ENCODE data around the gene UBE2F.

The UBE2F gene

DNA sequence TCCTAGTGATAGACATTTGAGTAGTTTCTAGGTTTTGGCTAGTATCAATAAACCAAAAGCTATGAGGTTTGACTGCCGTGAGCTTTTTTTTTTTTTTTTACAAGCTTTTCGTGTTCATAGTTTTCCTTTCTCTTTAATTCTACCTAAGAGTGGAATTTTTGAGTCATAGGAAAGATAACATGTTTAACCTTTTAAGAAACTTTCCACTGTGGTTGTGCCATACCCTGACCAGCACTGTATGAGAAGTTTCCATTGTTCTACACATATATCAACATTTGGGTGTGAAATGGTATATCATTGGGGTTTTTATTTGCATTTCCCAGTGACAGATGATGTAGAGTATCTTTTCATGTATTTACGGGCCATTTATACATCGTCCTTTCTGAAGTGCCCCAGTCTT lies 31.7 kb downstream of the UBE2F start:
- H3K9ac ChIP-seq (ENCODE audit: low read length in 2 of 2): no peak overlapping the region
- no peaks in the 10 kb centered on the region for H3K4me1 ChIP-seq (ENCODE audit: control insufficient read depth, insufficient read depth, low read length)
- H3K27me3 ChIP-seq (ENCODE audit: control insufficient read depth in 1 of 2, insufficient read depth in 2 of 2, low read length in 2 of 2): no peaks in the 10 kb centered on the region
- no peak overlapping the region for H3K4me3 ChIP-seq (ENCODE audit: low read length in 2 of 2)
- H3K27ac ChIP-seq (ENCODE audit: low read length): no peak overlapping the region
- H3K36me3 ChIP-seq (ENCODE audit: control insufficient read depth in 2 of 2, insufficient read depth in 2 of 2, low read length in 2 of 2): peaks cover 5 to 7% of the 10 kb centered on the region in 2 donors
- H3K9me3 ChIP-seq (ENCODE audit: control insufficient read depth in 2 of 2, low read length in 2 of 2): peaks cover 0 to 3% of the 10 kb centered on the region in 2 donors

DNA sequence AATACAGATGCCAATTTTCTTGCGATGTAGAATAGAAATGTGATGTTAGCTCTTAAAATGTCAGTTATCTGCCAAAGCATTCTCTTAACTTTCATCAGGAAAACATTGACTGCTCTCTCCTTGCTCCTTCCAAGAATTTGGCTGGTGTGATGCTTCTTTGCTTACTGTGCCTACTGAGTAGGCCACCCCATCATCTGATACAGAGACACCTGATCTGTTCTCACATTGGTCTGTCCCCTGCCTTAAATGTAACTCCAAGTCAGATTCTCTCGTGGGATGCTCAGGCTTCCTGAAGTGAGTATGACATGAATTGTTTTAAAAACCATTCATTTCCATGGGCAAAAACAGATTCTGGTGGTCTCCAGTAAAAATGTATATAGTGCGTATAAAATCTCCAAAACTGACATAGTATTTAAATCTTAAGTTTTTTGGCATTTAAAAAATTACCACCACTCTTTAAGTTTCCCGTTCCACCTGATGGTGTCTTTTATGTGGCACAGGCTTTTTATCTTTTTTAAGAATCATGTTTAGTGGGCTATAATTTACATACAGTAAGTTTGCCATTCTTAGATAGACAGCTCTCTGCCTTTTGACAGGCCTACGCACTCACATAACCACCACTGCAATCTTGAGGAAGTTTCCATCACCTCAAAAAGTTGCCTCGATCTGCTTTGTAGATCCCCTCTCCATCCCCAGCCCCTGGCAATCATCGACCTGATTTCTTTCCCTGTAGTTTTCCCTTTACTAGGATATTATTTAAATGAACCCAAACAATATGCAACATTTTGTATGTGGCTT lies 36.6 kb downstream of the UBE2F start:
- Histone ChIP-seq H3K9ac (ENCODE audit: low read length in 2 of 2) (no peak overlapping the region), H3K4me1 (ENCODE audit: control insufficient read depth, insufficient read depth, low read length) (no peaks in the 10 kb centered on the region), H3K36me3 (ENCODE audit: control insufficient read depth in 2 of 2, insufficient read depth in 2 of 2, low read length in 2 of 2) (peaks cover 0 to 2% of the 10 kb centered on the region in 2 donors), H3K27ac (ENCODE audit: low read length) (no peak overlapping the region), H3K4me3 (ENCODE audit: low read length in 2 of 2) (no peak overlapping the region), H3K27me3 (ENCODE audit: control insufficient read depth in 1 of 2, insufficient read depth in 2 of 2, low read length in 2 of 2) (no peaks in the 10 kb centered on the region), H3K9me3 (ENCODE audit: control insufficient read depth in 2 of 2, low read length in 2 of 2) (peaks cover 0 to 3% of the 10 kb centered on the region in 2 donors)

- H3K4me3 ChIP-seq (ENCODE audit: low read length in 2 of 2): no peak overlapping the region
- peaks cover 0 to 3% of the 10 kb centered on the region in 2 donors for H3K9me3 ChIP-seq (ENCODE audit: control insufficient read depth in 2 of 2, low read length in 2 of 2)
- H3K27me3 ChIP-seq (ENCODE audit: control insufficient read depth in 1 of 2, insufficient read depth in 2 of 2, low read length in 2 of 2): no peaks in the 10 kb centered on the region
- H3K36me3 ChIP-seq (ENCODE audit: control insufficient read depth in 2 of 2, insufficient read depth in 2 of 2, low read length in 2 of 2): peaks cover 0 to 2% of the 10 kb centered on the region in 2 donors
- H3K9ac ChIP-seq (ENCODE audit: low read length in 2 of 2): no peak overlapping the region
- H3K4me1 ChIP-seq (ENCODE audit: control insufficient read depth, insufficient read depth, low read length): no peaks in the 10 kb centered on the region
- no peak overlapping the region for H3K27ac ChIP-seq (ENCODE audit: low read length)
Observed at GRCh38 chr2:238004077-238004830, 37.4 kb downstream of the UBE2F start.

DNA sequence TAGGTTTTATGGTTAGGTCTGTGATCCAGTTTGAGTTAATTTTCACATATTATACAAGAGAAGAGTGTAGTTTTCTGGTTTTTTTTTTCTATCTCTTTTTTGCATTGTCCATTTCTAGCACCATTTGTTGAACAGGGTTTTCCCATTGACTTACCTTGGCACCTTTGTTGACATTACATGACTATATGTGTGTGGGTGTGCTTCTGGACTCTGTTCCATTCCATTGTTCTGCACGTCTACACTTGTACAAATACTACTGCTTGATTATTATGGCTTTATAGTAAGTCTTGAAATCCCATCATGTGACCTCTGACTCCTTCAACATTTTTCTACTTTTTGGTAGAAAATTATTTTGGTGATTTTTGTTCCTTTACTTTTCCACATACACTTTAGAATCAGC lies 38.7 kb downstream of the UBE2F start:
- Histone ChIP-seq H3K27ac (ENCODE audit: low read length) (no peak overlapping the region), H3K9me3 (ENCODE audit: control insufficient read depth in 2 of 2, low read length in 2 of 2) (no peaks in the 10 kb centered on the region), H3K4me3 (ENCODE audit: low read length in 2 of 2) (no peak overlapping the region), H3K9ac (ENCODE audit: low read length in 2 of 2) (no peak overlapping the region), H3K4me1 (ENCODE audit: control insufficient read depth, insufficient read depth, low read length) (no peaks in the 10 kb centered on the region), H3K27me3 (ENCODE audit: control insufficient read depth in 1 of 2, insufficient read depth in 2 of 2, low read length in 2 of 2) (no peaks in the 10 kb centered on the region), H3K36me3 (ENCODE audit: control insufficient read depth in 2 of 2, insufficient read depth in 2 of 2, low read length in 2 of 2) (peaks cover 0 to 2% of the 10 kb centered on the region in 2 donors)

GRCh38 chr2:238006510-238006909 lies 39.7 kb downstream of the UBE2F start:
- Histone ChIP-seq H3K4me3 (ENCODE audit: low read length in 2 of 2) (no peak overlapping the region), H3K9me3 (ENCODE audit: control insufficient read depth in 2 of 2, low read length in 2 of 2) (no peaks in the 10 kb centered on the region), H3K27me3 (ENCODE audit: control insufficient read depth in 1 of 2, insufficient read depth in 2 of 2, low read length in 2 of 2) (no peaks in the 10 kb centered on the region), H3K36me3 (ENCODE audit: control insufficient read depth in 2 of 2, insufficient read depth in 2 of 2, low read length in 2 of 2) (peaks cover 0 to 3% of the 10 kb centered on the region in 2 donors), H3K9ac (ENCODE audit: low read length in 2 of 2) (no peak overlapping the region), H3K27ac (ENCODE audit: low read length) (no peak overlapping the region), H3K4me1 (ENCODE audit: control insufficient read depth, insufficient read depth, low read length) (no peaks in the 10 kb centered on the region)

DNA sequence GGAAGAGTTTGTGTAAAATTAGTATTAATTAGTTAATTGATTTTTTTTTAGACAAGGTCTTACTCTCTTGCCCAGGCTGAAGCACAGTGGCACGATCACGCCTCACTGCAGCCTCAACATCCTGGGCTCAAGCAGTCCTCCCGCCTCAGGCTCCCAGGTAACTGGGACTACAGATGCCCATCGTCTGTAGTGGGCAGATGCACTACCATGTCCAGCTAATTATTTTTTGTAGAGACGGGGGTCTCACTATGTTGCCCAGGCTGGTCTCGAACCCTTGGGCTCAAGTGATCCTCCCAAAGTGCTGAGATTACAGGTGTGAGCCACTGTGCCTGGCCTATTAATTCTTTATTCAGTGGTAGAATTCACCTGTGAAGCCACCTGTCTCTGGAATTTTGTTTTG lies 41.1 kb downstream of the UBE2F start:
- H3K27me3 ChIP-seq (ENCODE audit: control insufficient read depth in 1 of 2, insufficient read depth in 2 of 2, low read length in 2 of 2): no peaks in the 10 kb centered on the region
- H3K9me3 ChIP-seq (ENCODE audit: control insufficient read depth in 2 of 2, low read length in 2 of 2): no peaks in the 10 kb centered on the region
- H3K36me3 ChIP-seq (ENCODE audit: control insufficient read depth in 2 of 2, insufficient read depth in 2 of 2, low read length in 2 of 2): peaks cover 0 to 3% of the 10 kb centered on the region in 2 donors
- H3K9ac ChIP-seq (ENCODE audit: low read length in 2 of 2): no peak overlapping the region
- no peak overlapping the region for H3K27ac ChIP-seq (ENCODE audit: low read length)
- no peak overlapping the region for H3K4me3 ChIP-seq (ENCODE audit: low read length in 2 of 2)
- no peaks in the 10 kb centered on the region for H3K4me1 ChIP-seq (ENCODE audit: control insufficient read depth, insufficient read depth, low read length)

DNA sequence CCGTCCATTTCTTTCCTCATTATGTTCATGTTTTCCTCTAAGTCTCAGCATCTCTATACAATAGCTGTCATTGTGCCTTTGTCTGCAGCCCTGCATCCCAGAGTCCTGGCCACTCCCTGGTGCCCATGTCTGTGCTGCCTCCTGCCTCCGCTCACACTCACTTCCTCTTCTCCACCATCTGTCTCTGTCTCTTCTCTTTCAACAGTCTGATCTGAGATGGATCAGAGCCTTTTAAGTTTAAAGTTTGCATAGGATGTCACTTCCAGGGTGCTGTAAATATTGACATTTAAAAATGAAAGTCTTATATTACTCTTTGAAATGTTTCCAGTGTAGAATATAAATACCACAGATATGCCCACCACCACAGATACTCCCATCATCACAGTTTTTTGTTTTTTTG lies 42.7 kb downstream of the UBE2F start:
- Histone ChIP-seq H3K4me3 (ENCODE audit: low read length in 2 of 2) (no peak overlapping the region), H3K9ac (ENCODE audit: low read length in 2 of 2) (no peak overlapping the region), H3K27ac (ENCODE audit: low read length) (no peak overlapping the region), H3K4me1 (ENCODE audit: control insufficient read depth, insufficient read depth, low read length) (no peaks in the 10 kb centered on the region), H3K9me3 (ENCODE audit: control insufficient read depth in 2 of 2, low read length in 2 of 2) (no peaks in the 10 kb centered on the region), H3K36me3 (ENCODE audit: control insufficient read depth in 2 of 2, insufficient read depth in 2 of 2, low read length in 2 of 2) (peaks cover 0 to 2% of the 10 kb centered on the region in 2 donors), H3K27me3 (ENCODE audit: control insufficient read depth in 1 of 2, insufficient read depth in 2 of 2, low read length in 2 of 2) (no peaks in the 10 kb centered on the region)

DNA sequence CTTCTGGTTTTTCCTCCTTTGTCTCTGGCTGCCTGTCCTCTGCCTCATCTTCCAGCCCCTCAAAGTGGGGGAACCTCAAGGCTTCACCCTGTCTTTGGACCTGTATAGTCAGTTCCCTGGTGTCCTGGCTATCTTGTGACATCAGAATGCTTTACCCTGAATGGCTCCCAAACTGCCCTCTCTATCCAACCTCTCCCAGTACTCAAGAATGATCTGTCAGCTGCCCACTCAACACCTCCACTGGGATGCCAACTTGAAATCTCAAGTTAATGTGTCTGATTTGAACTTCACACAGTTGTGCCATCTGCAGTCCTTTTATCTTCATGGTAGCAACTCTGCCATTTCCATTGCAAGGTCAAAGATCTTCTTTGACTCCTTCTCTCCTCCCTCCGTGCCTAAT lies 43.8 kb downstream of the UBE2F start:
- H3K9ac ChIP-seq (ENCODE audit: low read length in 2 of 2): no peak overlapping the region
- no peaks in the 10 kb centered on the region for H3K4me1 ChIP-seq (ENCODE audit: control insufficient read depth, insufficient read depth, low read length)
- no peaks in the 10 kb centered on the region for H3K27me3 ChIP-seq (ENCODE audit: control insufficient read depth in 1 of 2, insufficient read depth in 2 of 2, low read length in 2 of 2)
- H3K4me3 ChIP-seq (ENCODE audit: low read length in 2 of 2): no peak overlapping the region
- no peaks in the 10 kb centered on the region for H3K9me3 ChIP-seq (ENCODE audit: control insufficient read depth in 2 of 2, low read length in 2 of 2)
- H3K27ac ChIP-seq (ENCODE audit: low read length): no peak overlapping the region
- peaks cover 0 to 2% of the 10 kb centered on the region in 2 donors for H3K36me3 ChIP-seq (ENCODE audit: control insufficient read depth in 2 of 2, insufficient read depth in 2 of 2, low read length in 2 of 2)

GRCh38 chr2:238013806-238014205 lies 47.0 kb downstream of the UBE2F start:
- no peak overlapping the region for H3K27ac ChIP-seq (ENCODE audit: low read length)
- no peak overlapping the region for H3K9ac ChIP-seq (ENCODE audit: low read length in 2 of 2)
- H3K4me3 ChIP-seq (ENCODE audit: low read length in 2 of 2): no peak overlapping the region
- no peaks in the 10 kb centered on the region for H3K27me3 ChIP-seq (ENCODE audit: control insufficient read depth in 1 of 2, insufficient read depth in 2 of 2, low read length in 2 of 2)
- H3K36me3 ChIP-seq (ENCODE audit: control insufficient read depth in 2 of 2, insufficient read depth in 2 of 2, low read length in 2 of 2): peaks cover 0 to 8% of the 10 kb centered on the region in 2 donors
- no peaks in the 10 kb centered on the region for H3K9me3 ChIP-seq (ENCODE audit: control insufficient read depth in 2 of 2, low read length in 2 of 2)
- H3K4me1 ChIP-seq (ENCODE audit: control insufficient read depth, insufficient read depth, low read length): no peaks in the 10 kb centered on the region

DNA sequence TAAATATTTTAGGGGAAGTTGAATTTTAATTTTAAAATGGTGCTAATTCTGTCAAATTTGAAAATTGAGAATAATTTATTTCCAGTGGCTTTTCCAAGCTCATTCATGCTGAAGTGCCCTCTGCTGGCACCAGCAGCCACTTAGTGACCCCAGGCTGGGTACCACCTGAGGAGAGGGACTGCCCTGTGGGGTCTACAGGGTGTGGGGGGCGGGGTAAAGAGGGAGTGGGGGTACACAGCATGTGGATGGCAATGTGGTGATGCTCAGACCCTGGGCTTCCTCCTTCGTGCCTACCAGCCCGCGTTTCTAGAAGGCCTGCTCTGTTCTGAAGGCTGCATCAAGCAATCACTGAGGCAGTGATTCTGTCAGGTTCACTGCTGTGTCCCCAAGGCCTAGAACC lies 48.9 kb downstream of the UBE2F start:
- H3K27ac ChIP-seq (ENCODE audit: low read length): no peak overlapping the region
- no peak overlapping the region for H3K9ac ChIP-seq (ENCODE audit: low read length in 2 of 2)
- H3K4me1 ChIP-seq (ENCODE audit: control insufficient read depth, insufficient read depth, low read length): no peaks in the 10 kb centered on the region
- no peaks in the 10 kb centered on the region for H3K27me3 ChIP-seq (ENCODE audit: control insufficient read depth in 1 of 2, insufficient read depth in 2 of 2, low read length in 2 of 2)
- no peaks in the 10 kb centered on the region for H3K9me3 ChIP-seq (ENCODE audit: control insufficient read depth in 2 of 2, low read length in 2 of 2)
- peaks cover 0 to 8% of the 10 kb centered on the region in 2 donors for H3K36me3 ChIP-seq (ENCODE audit: control insufficient read depth in 2 of 2, insufficient read depth in 2 of 2, low read length in 2 of 2)
- no peak overlapping the region for H3K4me3 ChIP-seq (ENCODE audit: low read length in 2 of 2)

- no peaks in the 10 kb centered on the region for H3K4me1 ChIP-seq (ENCODE audit: control insufficient read depth, insufficient read depth, low read length)
- H3K4me3 ChIP-seq (ENCODE audit: low read length in 2 of 2): no peak overlapping the region
- no peak overlapping the region for H3K9ac ChIP-seq (ENCODE audit: low read length in 2 of 2)
- no peaks in the 10 kb centered on the region for H3K9me3 ChIP-seq (ENCODE audit: control insufficient read depth in 2 of 2, low read length in 2 of 2)
- no peak overlapping the region for H3K27ac ChIP-seq (ENCODE audit: low read length)
- H3K36me3 ChIP-seq (ENCODE audit: control insufficient read depth in 2 of 2, insufficient read depth in 2 of 2, low read length in 2 of 2): peaks cover 4 to 11% of the 10 kb centered on the region in 2 donors
- no peaks in the 10 kb centered on the region for H3K27me3 ChIP-seq (ENCODE audit: control insufficient read depth in 1 of 2, insufficient read depth in 2 of 2, low read length in 2 of 2)
Observed at GRCh38 chr2:238016526-238016925, 49.7 kb downstream of the UBE2F start.

All from stomach smooth muscle (tissue), 2 donors.